A549 treated with Hydrocortisone at 1 μM for 4 hours (cell line): Measurements from ENCODE around the gene GSKIP. TPM values are rescaled to one million over a fixed set of nuclear protein-coding genes. Genes with fewer than 3 reads are reported as not detected.

Experiments
- total RNA-seq: library from RNA; stranded (reverse); fragments of 200-300 nt; extraction: Qiagen RNA extraction; gene quantifications from 5 replicates; pipeline ENCODE4 v1.2.3, GENCODE V29; 2022

GSKIP gene, protein sequence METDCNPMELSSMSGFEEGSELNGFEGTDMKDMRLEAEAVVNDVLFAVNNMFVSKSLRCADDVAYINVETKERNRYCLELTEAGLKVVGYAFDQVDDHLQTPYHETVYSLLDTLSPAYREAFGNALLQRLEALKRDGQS
- 19.7 to 25.8 TPM (median 21.9 TPM) in 5 replicates for total RNA-seq

DNA sequence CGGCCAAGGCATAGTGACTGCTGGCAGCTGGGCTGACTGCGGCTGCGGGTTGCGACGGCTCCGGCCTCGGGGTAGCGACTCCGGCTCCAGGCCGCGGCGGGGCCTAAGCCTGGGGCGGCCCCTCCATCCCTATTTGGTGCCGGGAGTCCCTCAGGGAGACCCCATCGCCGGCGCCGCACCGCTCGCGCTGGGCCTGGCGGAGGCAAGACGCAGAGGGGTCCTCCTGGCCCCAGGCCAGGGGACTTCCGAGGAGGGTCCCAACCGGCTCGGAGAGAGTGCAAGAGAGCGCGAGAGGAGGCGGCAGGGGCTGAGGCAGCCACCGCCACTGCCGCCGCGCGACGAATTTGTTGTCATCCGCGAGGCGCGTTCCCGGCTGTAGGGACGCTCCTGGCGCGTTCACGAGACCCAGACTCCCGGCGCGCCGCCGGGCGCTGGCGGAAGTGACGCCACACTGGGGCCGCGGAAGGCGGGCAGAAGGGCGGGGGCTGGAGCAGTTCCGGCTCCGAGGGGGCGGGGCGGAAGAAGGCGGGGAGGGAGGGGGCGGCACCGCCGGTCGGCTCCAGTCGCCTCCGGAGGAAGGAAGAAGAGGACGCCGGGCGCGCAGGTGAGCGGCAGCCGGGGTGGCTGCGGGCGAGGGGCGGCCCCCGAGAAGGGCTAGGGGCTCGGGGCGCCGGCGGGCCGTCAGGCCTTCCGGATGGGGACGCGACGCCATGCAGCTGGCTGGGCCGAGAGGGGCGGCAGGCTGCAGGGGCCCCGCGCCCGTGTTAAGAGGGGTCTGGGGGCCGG lies at the start of gene GSKIP, which contains the start of gene ATG2B:
TSS of gene GSKIP (plus strand) at position 562 of the 786 bp plus-strand sequence. CDS start 18,722 bp downstream, outside the sequence.
TSS of gene ATG2B (minus strand) at position 377 of the 786 bp plus-strand sequence. CDS start at position 12, 365 bp downstream.

Other genes with a start within 250 kb of the GSKIP start
- gene BDKRB2, start 158.7 kb upstream of the GSKIP start, total RNA-seq: 0.80 to 1.4 TPM (median 1.1 TPM) in 5 replicates
- 0.18 to 0.53 TPM (median 0.48 TPM) in 5 replicates for gene BDKRB1, start 107.3 kb upstream of the GSKIP start, total RNA-seq
- gene ATG2B, start 185 bp upstream of the GSKIP start, total RNA-seq: 5.0 to 11.1 TPM (median 7.5 TPM) in 5 replicates
- 1.3 to 3.1 TPM (median 2.4 TPM) in 5 replicates for gene AK7, start 28.6 kb downstream of the GSKIP start, total RNA-seq
- gene PAPOLA, start 138.9 kb downstream of the GSKIP start, total RNA-seq: 77.3 to 91.6 TPM (median 85.6 TPM) in 5 replicates